Esophagus squamous epithelium (tissue), 5 donors: ENCODE results near the gene SLC1A3. TPM values are rescaled to one million over a fixed set of nuclear protein-coding genes. Genes with fewer than 3 reads are reported as not detected.
"Not testable (repeated sequence)": the region's sequence is repeated elsewhere in the genome, so short reads cannot be mapped to it uniquely, and the experiment has no call there.

Experiments
- DNase-seq: peaks from one replicate; lab custom pipeline; 2025; lab: John Stamatoyannopoulos, UW
- H3K27ac ChIP-seq, 4 donors: fragments of 200-600 bp; sonication (generic); one replicate each; pipeline ENCODE4 v1.5.1; 2016 to 2019; ENCODE audit warnings: mild to moderate bottlenecking in 1 of 4
- H3K27me3 ChIP-seq, 4 donors: fragments of 200-600 bp; sonication (generic); 1 replicate in 3 of 4; 2 replicates in 1 of 4; pipeline versions ENCODE4 v1.5.1 to v1.6.0; 2017 to 2021; ENCODE audit warnings: antibody characterized with exemption in 1 of 4
- H3K36me3 ChIP-seq, 3 donors: fragments of 200-600 bp; sonication (generic); one replicate each; pipeline ENCODE4 v1.5.1; 2016 to 2019
- H3K4me1 ChIP-seq, 3 donors: fragments of 200-600 bp; sonication (generic); one replicate each; pipeline ENCODE4 v1.5.1; 2017 to 2019
- H3K4me3 ChIP-seq, 4 donors: fragments of 200-600 bp; sonication (generic); 1 replicate in 3 of 4; 2 replicates in 1 of 4; pipeline ENCODE4 v1.5.1; 2016 to 2019; ENCODE audit warnings: mild to moderate bottlenecking in 2 of 4, moderate library complexity in 1 of 4
- H3K9me3 ChIP-seq, 3 donors: fragments of 200-600 bp; sonication (generic); one replicate each; pipeline ENCODE4 v1.5.1; 2016 to 2019
- POLR2A ChIP-seq, 4 donors: fragments of 450-650 bp; IDR thresholded peaks; one replicate each; pipeline ENCODE4 v1.6.1; 2017; ENCODE audit warnings: antibody characterized with exemption in 4 of 4, mild to moderate bottlenecking in 4 of 4, moderate library complexity in 3 of 4
- WGBS, 2 donors: methylation state at CpG; one replicate each; pipeline ENCODE4 v1.1.5; 2018; 5-methylcytosine and 5-hydroxymethylcytosine counted together
- intact Hi-C: fragments of 100-400 bp; cut with DNase I; formaldehyde crosslinking; loops from one replicate; pipeline ENCODE4 v1.15.0; 2022
- total RNA-seq, 4 donors: library from RNA; depleted of rRNA; stranded (reverse); fragments of >200 nt; gene quantifications; one replicate each; pipeline ENCODE4 v1.1.0, GENCODE V29; 2016
- TF ChIP-seq, protein P1 (sequence below), 6 experiments: fragments of 450-650 bp in 4 of 6; fragments of 200-600 bp in 2 of 6; sonication (generic) in 2 of 6; IDR thresholded peaks; one replicate each; pipeline ENCODE4 v1.5.1; 2016 to 2019; ENCODE audit warnings: antibody characterized with exemption in 6 of 6, mild to moderate bottlenecking in 4 of 6, moderate library complexity in 4 of 6
- donor health status: DM: yes; HTN: yes; CAD: no.

The SLC1A3 gene
- total RNA-seq, 4 donors from 2014 or later: 16.2 to 54.8 (median 31.4) TPM

DNA sequence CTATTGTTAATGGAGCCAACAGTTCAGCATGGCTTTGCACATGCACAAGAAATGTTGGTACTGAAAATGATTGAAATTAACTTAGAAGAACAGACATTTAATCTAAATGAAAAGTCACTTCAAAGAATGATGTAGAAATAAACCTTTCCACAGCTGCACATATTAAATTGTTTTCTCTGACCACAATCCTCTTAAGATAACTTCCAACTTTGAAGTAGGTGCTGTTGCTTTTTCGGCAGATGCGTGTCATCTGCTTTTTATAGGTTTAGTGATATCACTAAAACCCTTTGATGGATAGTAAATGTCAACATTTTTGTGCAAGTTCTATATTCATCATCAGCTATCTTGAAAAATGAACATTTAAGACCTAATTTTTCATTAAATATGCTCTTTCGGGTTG lies 25.3 kb upstream of the SLC1A3 start:
- intact Hi-C loops: no loop called here
- DNase-seq: no peak
- no peak overlapping the region for H3K27ac ChIP-seq
- H3K36me3 ChIP-seq: no peaks in the 10 kb centered on the region
- H3K27me3 ChIP-seq: no peaks in the 10 kb centered on the region
- H3K4me3 ChIP-seq: no peak overlapping the region
- no peak for TF ChIP-seq POLR2A (IDR thresholded peaks at IDR 0.05)
- TF ChIP-seq, protein P1, sequence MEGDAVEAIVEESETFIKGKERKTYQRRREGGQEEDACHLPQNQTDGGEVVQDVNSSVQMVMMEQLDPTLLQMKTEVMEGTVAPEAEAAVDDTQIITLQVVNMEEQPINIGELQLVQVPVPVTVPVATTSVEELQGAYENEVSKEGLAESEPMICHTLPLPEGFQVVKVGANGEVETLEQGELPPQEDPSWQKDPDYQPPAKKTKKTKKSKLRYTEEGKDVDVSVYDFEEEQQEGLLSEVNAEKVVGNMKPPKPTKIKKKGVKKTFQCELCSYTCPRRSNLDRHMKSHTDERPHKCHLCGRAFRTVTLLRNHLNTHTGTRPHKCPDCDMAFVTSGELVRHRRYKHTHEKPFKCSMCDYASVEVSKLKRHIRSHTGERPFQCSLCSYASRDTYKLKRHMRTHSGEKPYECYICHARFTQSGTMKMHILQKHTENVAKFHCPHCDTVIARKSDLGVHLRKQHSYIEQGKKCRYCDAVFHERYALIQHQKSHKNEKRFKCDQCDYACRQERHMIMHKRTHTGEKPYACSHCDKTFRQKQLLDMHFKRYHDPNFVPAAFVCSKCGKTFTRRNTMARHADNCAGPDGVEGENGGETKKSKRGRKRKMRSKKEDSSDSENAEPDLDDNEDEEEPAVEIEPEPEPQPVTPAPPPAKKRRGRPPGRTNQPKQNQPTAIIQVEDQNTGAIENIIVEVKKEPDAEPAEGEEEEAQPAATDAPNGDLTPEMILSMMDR (IDR thresholded peaks at IDR 0.05): no peak
- WGBS, 2 donors: 60 to 76% methylated on average over 3 of the region's 3 CpGs
- H3K9me3 ChIP-seq: no peaks in the 10 kb centered on the region
- no peaks in the 10 kb centered on the region for H3K4me1 ChIP-seq

DNA sequence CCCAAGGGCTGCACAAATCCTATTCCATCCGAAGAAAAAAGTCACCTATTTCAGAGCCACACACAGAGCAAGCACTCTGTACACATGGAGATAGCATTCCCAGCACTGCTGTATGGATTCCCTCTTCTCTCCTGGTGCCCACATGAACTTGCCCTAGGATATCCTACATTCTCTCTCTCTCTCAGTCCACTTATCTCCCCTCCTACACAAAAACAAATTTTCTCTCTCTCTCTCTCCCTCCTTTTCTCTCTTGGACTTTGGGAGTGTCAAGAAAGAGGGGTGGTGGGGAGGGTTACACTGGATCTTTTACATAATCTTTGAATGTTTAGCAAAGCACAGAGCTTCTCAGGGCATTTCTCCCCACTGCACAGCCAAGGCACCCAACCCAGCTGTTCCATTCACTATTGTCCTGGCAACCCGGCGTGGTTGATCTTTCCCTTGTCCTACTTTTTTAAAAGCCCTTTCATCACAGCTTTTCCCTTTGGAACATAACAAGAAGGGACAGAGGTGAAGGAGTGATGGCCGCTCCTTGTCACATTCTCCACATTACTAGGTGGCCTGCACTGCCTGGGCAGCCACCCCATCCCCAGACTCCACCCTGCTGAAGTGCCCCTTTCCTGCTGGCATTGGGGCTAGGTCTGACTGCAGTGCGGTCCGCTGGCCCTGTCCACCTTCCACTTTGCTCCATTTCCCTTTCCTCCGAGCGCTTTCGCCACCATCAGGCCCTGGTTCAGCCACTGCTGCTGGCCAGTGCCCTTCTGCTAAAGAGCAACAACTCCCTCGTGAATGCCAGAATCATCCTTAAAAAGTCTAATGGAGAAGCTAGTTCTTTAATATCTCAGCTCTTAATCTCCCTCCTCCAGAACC lies 22.2 kb upstream of the SLC1A3 start:
- no peak for TF ChIP-seq POLR2A (IDR thresholded peaks at IDR 0.05)
- TF ChIP-seq, protein P1 (IDR thresholded peaks at IDR 0.05): no peak
- H3K27ac ChIP-seq: no peak overlapping the region
- no peak for DNase-seq
- H3K4me3 ChIP-seq: no peak overlapping the region
- H3K9me3 ChIP-seq: no peaks in the 10 kb centered on the region
- H3K4me1 ChIP-seq: no peaks in the 10 kb centered on the region
- WGBS, 2 donors: 74 to 78% methylated on average over 8 to 10 of the region's 10 CpGs
- intact Hi-C loops: no loop called here
- no peaks in the 10 kb centered on the region for H3K36me3 ChIP-seq
- no peaks in the 10 kb centered on the region for H3K27me3 ChIP-seq

DNA sequence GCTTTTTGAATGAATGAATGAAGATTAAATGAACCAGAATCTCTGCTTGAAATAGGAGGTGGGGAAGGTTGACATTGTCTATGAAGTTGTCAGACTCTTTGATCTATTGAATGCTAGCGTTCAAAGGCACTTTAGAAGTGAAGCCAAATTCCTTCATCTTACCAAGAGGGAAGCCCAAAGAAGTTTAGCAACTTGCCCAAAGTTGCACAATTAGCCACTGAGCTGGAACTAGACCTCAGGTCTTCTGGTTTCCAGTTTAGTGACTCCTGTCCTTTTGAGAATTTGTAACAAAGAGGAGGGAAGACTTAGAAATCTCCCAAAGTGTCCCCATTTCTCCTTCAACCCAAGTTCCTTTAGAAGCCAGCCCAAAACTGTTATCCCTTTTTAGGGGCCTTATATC lies 20.7 kb upstream of the SLC1A3 start:
- WGBS, 2 donors: 20 to 33% methylated on average over 1 of the region's 1 CpG
- Histone ChIP-seq H3K4me3 (no peak overlapping the region), H3K36me3 (no peaks in the 10 kb centered on the region), H3K4me1 (no peaks in the 10 kb centered on the region), H3K27ac (no peak overlapping the region), H3K27me3 (no peaks in the 10 kb centered on the region), H3K9me3 (no peaks in the 10 kb centered on the region)
- no peak for DNase-seq
- TF ChIP-seq, protein P1 (IDR thresholded peaks at IDR 0.05): no peak
- TF ChIP-seq POLR2A (IDR thresholded peaks at IDR 0.05): no peak
- intact Hi-C loops: no loop called here

DNA sequence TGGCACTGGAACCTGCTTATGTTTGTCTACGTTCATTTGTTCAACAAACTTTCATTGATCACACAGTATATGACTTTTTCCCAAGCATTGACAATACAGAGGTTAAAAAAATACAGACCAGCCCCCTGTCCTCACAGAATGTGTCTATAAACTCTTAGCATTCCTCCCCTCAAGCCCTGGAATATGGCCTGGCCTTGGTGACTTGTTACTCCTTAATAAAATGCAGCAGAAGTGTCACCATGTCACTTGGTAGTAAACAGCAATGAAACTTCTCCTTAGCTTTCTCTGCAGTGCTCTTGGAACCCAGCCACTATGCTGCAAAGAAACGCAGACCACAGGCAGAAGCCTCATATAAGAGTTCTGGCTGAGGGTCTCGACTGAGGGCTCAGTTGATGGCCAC lies 19.1 kb upstream of the SLC1A3 start:
- 84 to 88% methylated on average over 3 of the region's 3 CpGs for WGBS, 2 donors
- H3K27ac ChIP-seq: no peak overlapping the region
- DNase-seq: no peak
- no peak overlapping the region for H3K4me3 ChIP-seq
- no peaks in the 10 kb centered on the region for H3K4me1 ChIP-seq
- H3K36me3 ChIP-seq: no peaks in the 10 kb centered on the region
- no peaks in the 10 kb centered on the region for H3K9me3 ChIP-seq
- intact Hi-C loops: no loop called here
- H3K27me3 ChIP-seq: no peaks in the 10 kb centered on the region
- TF ChIP-seq, protein P1 (IDR thresholded peaks at IDR 0.05): no peak

DNA sequence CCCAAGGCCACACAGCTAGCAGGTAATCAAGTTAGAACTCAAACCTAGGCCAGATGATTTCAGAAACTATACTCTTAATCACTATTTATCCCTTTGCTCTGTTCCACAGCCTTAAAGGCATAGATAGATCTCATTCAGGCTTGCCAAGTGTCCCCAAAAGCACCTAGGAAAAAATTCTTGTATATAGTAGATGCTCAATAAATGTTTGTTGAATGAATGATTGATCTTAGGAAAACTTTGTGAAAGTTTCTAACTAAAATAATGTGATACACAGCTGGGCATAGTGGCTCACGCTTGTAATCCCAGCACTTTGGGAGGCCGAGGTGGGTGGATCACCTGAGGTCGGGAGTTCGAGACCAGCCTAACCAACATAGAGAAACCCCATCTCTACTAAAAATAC lies 16.7 kb upstream of the SLC1A3 start:
- DNase-seq, H3K27me3 ChIP-seq, H3K4me1 ChIP-seq, H3K27ac ChIP-seq, H3K9me3 ChIP-seq, H3K4me3 ChIP-seq, H3K36me3 ChIP-seq, intact Hi-C loops: not testable (repeated sequence)
- WGBS, 2 donors: 83 to 88% methylated on average over 4 of the region's 4 CpGs
